GM23338 (cell line): ENCODE measurements around the gene MFSD6. TPM values are rescaled to one million over a fixed set of nuclear protein-coding genes. Genes with fewer than 3 reads are reported as not detected.
A peak's percentile ranks its signal among the peaks of the same experiment; 100 is the strongest.

ENCODE experiments used
- ATAC-seq: fragments of 200-7000 bp; cut with Tn5 transposase; 3 replicates; pipeline ENCODE4 v1.9.1; 2020
- DNase-seq: peaks from one replicate; pipeline ENCODE4 v3.0.0-alpha.2; 2015; ENCODE audit warnings: low spot score
- H2AFZ ChIP-seq: fragments of 200-600 bp; sonication (generic); 2 replicates; pipeline ENCODE4 v1.8.0; 2016; ENCODE audit warnings: antibody characterized with exemption, mild to moderate bottlenecking, moderate library complexity
- H3F3A ChIP-seq: fragments of 200-600 bp; sonication (generic); replicated peaks from 2 replicates; pipeline ENCODE4 v1.8.0; 2017; ENCODE audit warnings: antibody characterized with exemption, mixed run types, low read depth
- H3K27ac ChIP-seq: fragments of 200-600 bp; sonication (generic); 2 replicates; pipeline ENCODE4 v1.6.1; 2016; ENCODE audit warnings: low read depth
- H3K27me3 ChIP-seq: fragments of 200-600 bp; sonication (generic); 2 replicates; pipeline ENCODE4 v1.8.0; 2016; ENCODE audit warnings: mild to moderate bottlenecking, mixed run types, moderate library complexity; ENCODE audit not compliant: insufficient read depth
- H3K36me3 ChIP-seq: fragments of 200-600 bp; sonication (generic); 2 replicates; pipeline ENCODE4 v1.8.0; 2016; ENCODE audit warnings: mild to moderate bottlenecking; ENCODE audit not compliant: insufficient read depth
- H3K4me1 ChIP-seq: fragments of 200-600 bp; sonication (generic); 2 replicates; pipeline ENCODE4 v1.8.0; 2016; ENCODE audit warnings: mild to moderate bottlenecking, moderate library complexity; ENCODE audit not compliant: insufficient read depth
- H3K4me2 ChIP-seq: fragments of 200-600 bp; sonication (generic); 2 replicates; pipeline ENCODE4 v1.7.1; 2017; ENCODE audit warnings: mixed run types
- H3K4me3 ChIP-seq: fragments of 200-600 bp; sonication (generic); 2 replicates; pipeline ENCODE4 v1.6.1; 2016; ENCODE audit warnings: mixed run types
- H3K79me2 ChIP-seq: fragments of 200-600 bp; sonication (generic); replicated peaks from 2 replicates; pipeline ENCODE4 v1.8.0; 2017; ENCODE audit warnings: mild to moderate bottlenecking; ENCODE audit not compliant: insufficient read depth
- H3K9me2 ChIP-seq: fragments of 200-600 bp; sonication (generic); 2 replicates; pipeline ENCODE4 v1.8.0; 2017; ENCODE audit not compliant: insufficient read depth
- H4K20me1 ChIP-seq: fragments of 200-600 bp; sonication (generic); replicated peaks from 2 replicates; pipeline ENCODE4 v1.8.0; 2017; ENCODE audit warnings: mild to moderate bottlenecking; ENCODE audit not compliant: insufficient read depth
- H3K27ac Mint-ChIP-seq: 2 replicates; pipeline ENCODE4 v1.8.0; 2020; ENCODE audit warnings: inconsistent platforms, mild to moderate bottlenecking, moderate library complexity, mixed read lengths
- H3K27me3 Mint-ChIP-seq: 3 replicates; pipeline ENCODE4 v1.8.0; 2022; ENCODE audit warnings: low read depth, mild to moderate bottlenecking, moderate library complexity, mixed read lengths, inconsistent platforms; ENCODE audit not compliant: insufficient read depth, poor library complexity
- H3K36me3 Mint-ChIP-seq: 3 replicates; pipeline ENCODE4 v1.8.0; 2021; ENCODE audit warnings: low read depth, mild to moderate bottlenecking, inconsistent platforms, moderate library complexity, mixed read lengths
- H3K4me1 Mint-ChIP-seq: 3 replicates; pipeline ENCODE4 v1.8.0; 2020; ENCODE audit warnings: mild to moderate bottlenecking, inconsistent platforms, mixed read lengths
- H3K4me3 Mint-ChIP-seq: 3 replicates; pipeline ENCODE4 v1.8.0; 2021; ENCODE audit warnings: moderate library complexity, mild to moderate bottlenecking, inconsistent platforms, mixed read lengths
- H3K9me3 Mint-ChIP-seq: 3 replicates; pipeline ENCODE4 v1.8.0; 2020; ENCODE audit warnings: moderate library complexity, mild to moderate bottlenecking, inconsistent platforms, mixed read lengths
- CREB1 ChIP-seq: fragments of 250-450 bp; sonication (Bioruptor Pico); IDR thresholded peaks from 2 replicates; pipeline ENCODE4 v1.5.0; 2020; ENCODE audit warnings: low read depth, mild to moderate bottlenecking, moderate library complexity
- CTCF ChIP-seq, 2 experiments: fragments of 200-600 bp in 1 of 2; sonication (generic) in 1 of 2; conservative IDR thresholded peaks; 2 replicates each; pipeline versions ENCODE4 v1.5.1 to v1.6.1; 2016 to 2017; ENCODE audit warnings: antibody characterized with exemption in 2 of 2, low read depth in 2 of 2, mild to moderate bottlenecking in 2 of 2, moderate library complexity in 1 of 2
- ETS1 ChIP-seq: IDR thresholded peaks from 2 replicates; pipeline ENCODE4 v1.6.1; 2016; ENCODE audit warnings: antibody characterized with exemption
- EZH2 ChIP-seq: fragments of 200-600 bp; sonication (generic); IDR thresholded peaks from one replicate; pipeline ENCODE4 v1.8.0; 2017; ENCODE audit warnings: antibody characterized with exemption, mild to moderate bottlenecking, low read depth; ENCODE audit not compliant: unreplicated experiment
- EZH2phosphoT487 ChIP-seq: fragments of 200-600 bp; sonication (generic); IDR thresholded peaks from one replicate; pipeline ENCODE4 v1.8.1; 2018; ENCODE audit warnings: antibody characterized with exemption; ENCODE audit not compliant: unreplicated experiment
- JUNB ChIP-seq: IDR thresholded peaks from one replicate; pipeline ENCODE4 v1.6.1; 2016; ENCODE audit warnings: antibody characterized with exemption; ENCODE audit not compliant: unreplicated experiment
- NANOG ChIP-seq: IDR thresholded peaks from 2 replicates; pipeline ENCODE4 v1.6.1; 2016; ENCODE audit warnings: antibody characterized with exemption, borderline replicate concordance
- POLR2AphosphoS5 ChIP-seq: IDR thresholded peaks from 2 replicates; pipeline ENCODE4 v1.6.1; 2016; ENCODE audit warnings: antibody characterized with exemption, low read depth
- REST ChIP-seq: IDR thresholded peaks from one replicate; pipeline ENCODE4 v1.6.1; 2018; ENCODE audit warnings: antibody characterized with exemption; ENCODE audit not compliant: unreplicated experiment
- STAT1 ChIP-seq: IDR thresholded peaks from one replicate; pipeline ENCODE4 v1.6.1; 2016; ENCODE audit warnings: antibody characterized with exemption; ENCODE audit not compliant: unreplicated experiment
- ZNF114 ChIP-seq: fragments of 250-450 bp; sonication (Bioruptor Pico); IDR thresholded peaks from 2 replicates; pipeline ENCODE4 v1.5.0; 2020; ENCODE audit warnings: mild to moderate bottlenecking, moderate library complexity
- ZNF331 ChIP-seq: fragments of 250-450 bp; sonication (Bioruptor Pico); IDR thresholded peaks from 2 replicates; pipeline ENCODE4 v1.5.0; 2020; ENCODE audit warnings: low read depth, mild to moderate bottlenecking, moderate library complexity
- ZNF462 ChIP-seq: fragments of 250-450 bp; sonication (Bioruptor Pico); IDR thresholded peaks from 2 replicates; pipeline ENCODE4 v1.5.0; 2020; ENCODE audit warnings: mild to moderate bottlenecking, moderate library complexity
- polyA plus RNA-seq: library from polyadenylated mRNA; unstranded; fragments of >200 nt; fragmentation: Nextera tagmentation; extraction: Ambion mirVana; gene quantifications from 2 replicates; pipeline ENCODE4 v1.2.1, GENCODE V29; 2016
- total RNA-seq: library from RNA; depleted of rRNA; stranded (reverse); fragments of >200 nt; shearing (Covaris generic); gene quantifications from 2 replicates; pipeline ENCODE4 v1.2.3, GENCODE V29; 2014

Gene MFSD6
- total and polyA plus RNA-seq, 2 experiments from 2014 or later, result 2.3 to 9.6 TPM

- Mint-ChIP-seq H3K9me3 (peaks cover 18% of the 10 kb centered on the region), H3K27ac (no peak overlapping the region), H3K4me3 (peak overlapping the region; percentile 88), H3K36me3 (peaks cover 20% of the 10 kb centered on the region), H3K4me1 (peaks cover 30% of the 10 kb centered on the region), H3K27me3 (peaks cover 13% of the 10 kb centered on the region)
- no peaks in the 10 kb centered on the region for H3K36me3 ChIP-seq
- H3K79me2 ChIP-seq, result no peaks in the 10 kb centered on the region
- DNase-seq (no peak), ATAC-seq (no peak)
- H3K27me3 ChIP-seq, result no peaks in the 10 kb centered on the region
- peaks cover 28% of the 10 kb centered on the region for H3K4me1 ChIP-seq
- H3F3A ChIP-seq, result peaks cover 4% of the 10 kb centered on the region; the same call in 1 of the 2 replicates
- H3K27ac ChIP-seq, result peak overlapping the region; percentile 95
- TF ChIP-seq CREB1 (no peak), ETS1 (no peak), ZNF114 (CRISPR knock-in tag) (no peak), POLR2AphosphoS5 (no peak), JUNB (no peak), REST (no peak), ZNF462 (CRISPR knock-in tag) (no peak), NANOG (no peak), EZH2phosphoT487 (no peak), STAT1 (no peak), CTCF (conservative IDR thresholded peaks at IDR 0.05; ENCODE audit: low read depth in 2 of 2) (no peak), ZNF331 (no peak), EZH2 (no peak)
- peak overlapping the region; percentile 91 for H3K4me2 ChIP-seq
- peak overlapping the region; percentile 98 for H2AFZ ChIP-seq
- H3K4me3 ChIP-seq, result peak overlapping the region; percentile 74
- H4K20me1 ChIP-seq, result no peaks in the 10 kb centered on the region
- no peaks in the 10 kb centered on the region for H3K9me2 ChIP-seq
Observed at GRCh38 chr2:190533175-190533967, 125.2 kb downstream of the MFSD6 start.
